Stimulated activated CD4-positive, alpha-beta T cell treated with anti-CD3 and anti-CD28 coated beads, TNF-alpha, amount 100 ng/mL, for 4 hours (primary cell): Measurements from ENCODE around the gene SNRPA.
"Not testable (repeated sequence)": the region's sequence is repeated elsewhere in the genome, so short reads cannot be mapped to it uniquely, and the experiment has no call there.

Experiments used
- DNase-seq, 3 experiments: peaks; one replicate each; pipeline ENCODE4 v3.0.0-alpha.2; 2020; ENCODE audit warnings: low read depth in 3 of 3

The SNRPA gene

DNA sequence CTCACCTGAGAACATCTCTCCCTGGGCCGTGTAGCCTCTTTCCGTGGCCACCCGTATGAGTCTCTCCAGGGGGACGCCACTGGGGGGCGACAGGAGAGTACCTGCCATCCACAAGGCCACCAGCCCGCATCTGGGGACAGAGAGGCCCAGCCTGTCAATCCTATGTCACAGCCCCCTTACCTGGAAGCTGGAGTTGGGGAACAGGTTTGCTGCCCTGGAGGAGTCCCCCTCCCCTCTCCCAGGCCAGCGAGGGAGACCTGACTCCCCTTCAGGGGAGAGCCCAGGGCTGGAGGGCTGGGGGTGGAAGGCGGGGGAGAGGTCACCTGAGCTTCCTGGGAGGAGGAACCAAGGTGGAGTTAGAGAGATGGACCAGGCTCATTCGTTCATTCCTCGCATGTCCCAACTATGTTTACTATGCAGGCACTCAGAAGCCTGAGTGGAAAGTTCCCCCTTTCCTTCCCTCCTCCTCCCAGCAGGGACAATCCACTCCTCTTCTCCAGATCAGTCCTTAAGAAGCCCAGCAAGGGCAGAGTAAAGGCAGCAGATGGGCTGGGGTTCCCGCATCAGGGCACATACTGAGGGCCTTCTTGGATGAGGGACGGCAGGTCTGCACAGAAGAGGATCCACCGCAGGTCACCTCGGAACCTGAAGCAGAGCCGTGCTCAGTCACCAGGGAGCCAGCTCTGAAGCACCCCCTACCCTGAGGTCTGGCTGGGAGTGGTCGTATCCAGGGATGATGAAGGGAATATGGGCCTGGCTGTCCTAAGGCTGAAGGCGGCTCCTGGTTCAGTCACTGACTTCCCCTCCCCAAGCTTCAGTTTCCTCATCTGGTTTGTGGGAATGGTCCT is 6.2 kb upstream of the SNRPA start:
- no peak for DNase-seq

DNA sequence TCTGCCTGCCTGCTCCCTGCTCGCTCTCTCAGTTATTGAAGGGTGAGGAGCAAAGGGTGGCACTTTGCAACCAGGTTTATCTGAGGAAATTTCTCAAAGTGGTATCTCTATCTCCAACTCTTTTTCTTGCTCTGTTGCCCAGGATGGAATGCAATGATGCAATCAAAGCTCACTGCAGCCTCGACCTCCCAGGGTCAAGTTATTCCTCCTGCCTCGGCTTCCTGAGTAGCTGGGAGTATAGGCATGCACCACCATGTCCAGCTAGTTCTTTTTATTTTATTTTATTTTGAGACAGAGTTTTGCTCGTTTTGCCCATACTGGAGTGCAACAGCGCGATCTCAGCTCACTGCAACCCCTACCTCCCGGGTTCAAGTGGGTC is 5.6 kb upstream of the SNRPA start:
- DNase-seq, result no peak

DNA sequence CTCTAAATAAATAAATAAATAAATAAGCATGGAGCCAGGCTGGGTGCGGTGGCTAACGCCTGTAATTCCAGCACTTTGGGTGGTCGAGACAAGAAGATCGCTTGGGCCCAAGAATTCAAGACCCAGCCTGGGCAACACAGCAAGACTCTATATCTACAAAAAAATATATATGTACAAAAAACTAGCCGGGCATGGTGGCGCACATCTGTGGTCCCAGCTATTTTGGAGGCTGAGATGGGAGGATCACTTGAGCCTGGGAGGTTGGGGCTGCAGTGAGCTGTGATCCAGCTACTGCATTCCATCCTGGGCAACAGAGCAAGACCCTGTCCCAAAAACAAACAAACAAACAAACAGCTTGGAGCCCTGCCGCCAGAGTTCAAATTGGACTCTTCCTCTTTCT is 3.5 kb upstream of the SNRPA start:
- DNase-seq, result no peak

DNA sequence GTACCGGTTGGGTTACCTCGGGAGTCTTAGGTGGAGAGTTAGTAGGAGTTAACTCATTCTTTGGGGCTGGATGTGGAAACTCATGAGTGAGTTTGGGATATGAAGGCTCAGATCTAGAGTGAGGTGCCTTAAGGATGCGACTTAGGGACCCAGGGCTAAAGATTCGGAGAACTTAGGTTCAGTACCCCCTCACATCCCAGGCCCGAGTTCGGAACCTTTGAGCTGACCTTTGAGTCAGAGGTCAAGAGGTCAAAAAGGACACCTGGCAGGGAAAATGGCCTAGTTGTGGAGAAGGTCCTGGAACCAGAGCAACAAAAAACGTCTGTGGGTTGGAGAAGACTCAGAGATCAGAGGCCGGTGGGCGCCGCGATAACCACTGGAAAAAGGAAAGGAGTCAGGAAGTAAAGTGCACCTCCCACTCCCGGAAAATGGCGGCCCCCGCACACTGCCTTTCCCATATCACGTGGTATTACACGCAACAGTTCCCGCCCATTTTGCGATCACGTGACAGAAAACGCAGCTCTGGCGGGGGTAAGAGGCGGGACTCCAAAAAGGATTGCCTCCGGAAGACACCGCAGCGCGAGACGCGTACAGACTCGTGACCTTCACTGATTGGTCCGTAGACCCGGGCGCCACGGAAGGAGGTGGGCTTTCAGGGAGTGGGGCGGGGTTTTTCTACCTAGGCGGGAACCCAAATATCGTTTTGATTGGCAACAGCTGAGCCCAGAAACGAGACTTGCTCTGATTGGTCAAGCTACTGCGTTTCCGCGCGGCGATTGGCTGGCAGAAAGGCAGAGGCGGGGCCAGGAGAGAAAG is 737 bp upstream of the SNRPA start, which contains the start of gene ACTMAP:
Gene ACTMAP (minus strand): TSS at position 420 of the 816 bp plus-strand sequence. CDS start 674 bp downstream, outside the sequence.
- DNase-seq, result peak; percentile 92 to 99 (median 98)

DNA sequence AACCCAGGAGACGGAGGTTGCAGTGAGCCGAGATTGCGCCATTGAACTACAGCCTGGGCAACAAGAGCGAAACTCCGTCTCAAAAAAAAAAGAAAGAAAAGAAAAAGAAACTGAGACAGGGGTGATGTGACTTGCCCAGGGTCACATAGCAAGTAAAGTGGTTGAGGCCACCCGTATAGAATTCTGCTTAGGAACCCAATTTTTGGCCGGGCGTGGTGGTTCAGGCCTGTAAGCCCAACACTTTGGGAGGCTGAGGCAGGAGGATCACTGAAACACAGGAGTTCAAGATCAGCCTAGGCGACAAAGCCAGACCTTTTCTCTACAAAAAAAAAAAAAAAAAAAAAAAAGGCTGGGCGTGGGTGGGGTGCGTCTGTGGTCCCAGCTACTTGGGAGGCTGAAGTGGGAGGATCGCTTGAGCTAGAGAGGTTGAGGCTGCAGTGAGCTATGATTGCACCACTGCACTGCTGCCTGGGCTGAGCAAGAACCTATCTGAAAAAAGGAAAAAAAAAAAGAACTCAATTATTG is 1.3 kb downstream of the SNRPA start:
- no peak for DNase-seq

DNA sequence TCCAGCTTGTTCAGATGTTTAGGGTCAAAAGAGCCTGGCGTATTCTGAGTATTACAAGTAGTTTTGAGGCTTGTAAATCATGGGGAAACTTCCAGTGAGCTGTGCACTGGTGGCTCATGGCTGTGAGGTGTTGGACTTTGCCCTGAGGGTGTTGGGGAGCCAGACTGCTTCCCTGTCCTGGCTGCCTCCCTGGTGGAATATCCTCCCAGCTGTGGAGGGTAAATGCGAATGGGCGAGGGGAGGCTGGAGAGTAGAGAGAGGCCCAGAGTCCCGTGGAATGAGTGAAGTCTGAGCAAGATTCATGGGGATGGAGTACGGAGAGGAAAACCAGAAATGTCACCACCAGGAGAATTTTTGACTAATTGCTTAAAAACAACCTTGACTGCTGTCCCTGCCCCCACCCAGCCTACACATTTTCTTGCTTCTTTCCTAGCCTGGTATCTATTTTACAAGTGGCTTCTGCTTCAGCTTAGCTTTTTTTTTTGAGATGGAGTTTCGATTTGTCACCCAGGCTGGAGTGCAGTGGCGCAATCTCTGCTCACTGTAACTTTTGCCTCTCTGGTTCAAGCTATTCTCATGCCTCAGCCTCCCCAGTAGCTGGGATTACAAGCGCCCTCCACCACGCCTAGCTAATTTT is 3.7 kb downstream of the SNRPA start:
- DNase-seq, result no peak

DNA sequence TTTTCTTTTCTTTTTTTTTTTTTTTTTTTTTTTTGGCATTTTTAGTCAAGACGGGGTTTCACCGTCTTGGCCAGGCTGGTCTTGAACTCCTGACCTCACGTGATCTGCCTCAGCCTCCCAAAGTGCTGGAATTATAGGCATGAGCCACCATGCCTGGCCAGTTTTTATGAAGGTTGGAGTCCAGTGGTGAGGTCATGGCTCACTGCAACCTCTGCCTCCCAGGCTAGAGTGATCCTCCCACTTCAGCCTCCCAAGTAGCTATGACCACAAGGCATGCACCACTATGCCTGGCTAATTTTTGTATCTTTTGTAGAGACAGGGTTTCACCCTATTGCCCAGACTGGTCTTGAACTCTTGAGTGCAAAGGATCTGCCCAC is 4.2 kb downstream of the SNRPA start:
- no peak for DNase-seq

DNA sequence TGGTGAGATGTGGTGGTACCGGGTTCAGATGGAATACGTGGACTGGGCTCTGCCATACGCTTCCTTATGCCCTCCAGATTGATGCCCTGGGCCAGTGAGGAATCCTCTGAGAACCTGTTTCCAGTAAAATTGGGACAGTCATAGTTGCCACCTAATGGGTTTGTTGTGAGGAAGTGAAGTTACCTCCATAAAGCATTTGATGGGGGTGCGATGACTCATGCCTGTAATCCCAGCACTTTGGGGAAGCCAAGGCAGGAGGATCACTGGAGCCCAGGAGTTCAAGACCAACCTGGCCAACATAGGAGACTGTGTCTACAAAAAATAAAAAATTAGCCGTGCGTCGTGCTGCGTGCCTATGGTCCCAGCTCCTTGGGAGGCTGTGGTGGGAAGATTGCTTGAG is 4.8 kb downstream of the SNRPA start:
- DNase-seq, result no peak

DNA sequence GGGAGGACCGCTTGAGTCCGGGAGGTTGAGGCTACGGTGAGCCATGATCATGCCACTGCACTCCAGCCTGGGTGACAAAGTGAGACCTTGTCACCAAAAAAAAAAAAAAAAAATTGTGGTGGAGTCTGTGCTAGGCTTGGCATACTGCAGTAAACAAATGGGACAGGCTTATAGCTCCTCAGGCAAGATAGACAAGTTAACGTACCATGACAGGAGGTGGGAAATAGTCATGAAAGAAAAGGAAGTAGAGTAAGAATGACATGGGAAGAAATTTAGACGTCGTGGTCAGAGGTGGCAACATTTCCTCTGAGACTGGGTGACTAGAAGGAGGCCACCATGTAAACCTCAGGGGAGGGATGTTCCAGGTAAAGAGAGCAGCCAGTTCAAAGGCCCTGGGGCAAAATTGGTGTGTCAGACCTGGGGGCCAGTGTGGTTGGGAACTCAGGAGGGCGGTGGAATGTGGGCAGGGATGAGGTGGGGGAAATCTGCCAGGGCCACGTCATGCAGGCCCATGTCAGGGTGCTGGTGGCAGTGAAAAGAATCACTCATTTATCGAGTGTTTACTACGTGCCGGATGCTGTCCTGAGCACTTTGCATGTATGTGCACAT is 5.6 kb downstream of the SNRPA start:
- no peak for DNase-seq

DNA sequence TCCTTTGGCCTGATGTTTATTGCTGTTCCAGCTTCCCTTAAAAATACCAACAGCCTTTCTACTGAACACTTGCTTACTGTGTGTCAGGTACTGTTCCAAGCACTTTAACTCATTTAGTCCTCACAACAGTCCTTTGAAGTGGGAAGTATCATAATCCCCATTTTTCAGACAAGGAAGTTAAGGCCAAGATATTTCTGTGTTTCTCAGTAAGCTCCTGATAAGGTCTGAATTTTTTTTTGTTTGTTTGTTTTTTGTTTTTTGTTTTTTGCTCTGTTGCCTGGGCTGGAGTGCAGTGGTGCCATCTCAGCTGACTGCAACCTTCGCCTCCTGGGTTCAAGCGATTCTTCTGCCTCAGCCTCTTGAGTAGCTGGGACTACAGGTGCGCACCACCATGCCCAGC is 7.5 kb downstream of the SNRPA start:
- DNase-seq, result no peak

DNA sequence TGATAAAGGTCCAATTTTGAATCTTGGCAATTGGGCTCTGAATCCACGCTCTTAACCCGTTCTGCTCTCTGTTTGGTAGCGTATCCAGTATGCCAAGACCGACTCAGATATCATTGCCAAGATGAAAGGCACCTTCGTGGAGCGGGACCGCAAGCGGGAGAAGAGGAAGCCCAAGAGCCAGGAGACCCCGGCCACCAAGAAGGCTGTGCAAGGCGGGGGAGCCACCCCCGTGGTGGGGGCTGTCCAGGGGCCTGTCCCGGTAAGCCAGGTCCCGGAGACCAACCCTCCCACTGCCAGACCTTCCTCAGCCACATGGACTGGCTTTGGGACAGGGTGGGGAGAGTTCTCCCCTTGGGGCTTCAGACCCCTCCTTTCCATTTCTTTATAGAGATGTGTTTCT is 8.3 kb downstream of the SNRPA start:
- DNase-seq, result no peak

DNA sequence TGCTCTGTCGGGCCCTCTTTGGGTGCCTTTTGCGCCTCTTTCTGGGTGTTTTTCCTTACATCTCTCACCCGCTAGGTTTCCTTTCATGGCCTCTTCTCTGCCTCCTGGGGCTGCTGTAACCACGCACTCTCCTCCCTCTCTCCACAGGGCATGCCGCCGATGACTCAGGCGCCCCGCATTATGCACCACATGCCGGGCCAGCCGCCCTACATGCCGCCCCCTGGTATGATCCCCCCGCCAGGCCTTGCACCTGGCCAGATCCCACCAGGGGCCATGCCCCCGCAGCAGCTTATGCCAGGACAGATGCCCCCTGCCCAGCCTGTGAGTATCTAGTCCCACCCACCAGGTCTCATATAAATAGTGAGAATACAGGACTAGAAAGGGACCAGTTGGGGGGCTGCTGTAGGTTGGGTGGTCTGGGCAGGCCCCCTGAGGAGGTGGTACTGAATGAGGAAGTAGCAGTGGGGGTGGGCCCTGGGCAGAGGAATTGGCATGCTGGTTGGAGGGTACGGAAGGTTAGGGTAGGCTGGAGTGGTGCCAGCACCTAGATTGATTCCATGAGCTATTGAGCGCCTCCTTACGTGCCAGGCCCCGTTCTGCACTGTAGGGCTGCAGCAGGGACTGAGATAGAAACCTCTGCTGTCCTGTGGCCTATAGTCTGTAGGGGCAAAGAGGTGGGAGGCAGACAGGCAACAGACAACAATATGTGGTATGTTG is 11.9 kb downstream of the SNRPA start:
- no peak for DNase-seq

DNA sequence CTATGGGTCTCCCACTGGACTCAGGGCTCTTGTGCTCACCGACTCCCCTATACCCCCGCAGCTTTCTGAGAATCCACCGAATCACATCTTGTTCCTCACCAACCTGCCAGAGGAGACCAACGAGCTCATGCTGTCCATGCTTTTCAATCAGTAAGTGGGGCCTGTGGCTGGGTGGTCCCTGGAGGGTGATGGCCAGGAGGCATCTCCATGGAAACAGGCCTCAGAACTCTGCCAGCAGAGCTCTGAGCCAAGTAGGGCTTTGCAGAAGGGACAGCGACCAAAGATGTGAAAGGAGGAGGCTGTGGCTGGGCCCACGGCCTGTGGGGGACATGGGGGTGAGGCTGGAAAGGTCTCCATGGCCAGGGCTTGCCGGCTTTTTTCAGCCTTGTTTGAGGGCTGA is 12.5 kb downstream of the SNRPA start:
- no peak for DNase-seq

DNA sequence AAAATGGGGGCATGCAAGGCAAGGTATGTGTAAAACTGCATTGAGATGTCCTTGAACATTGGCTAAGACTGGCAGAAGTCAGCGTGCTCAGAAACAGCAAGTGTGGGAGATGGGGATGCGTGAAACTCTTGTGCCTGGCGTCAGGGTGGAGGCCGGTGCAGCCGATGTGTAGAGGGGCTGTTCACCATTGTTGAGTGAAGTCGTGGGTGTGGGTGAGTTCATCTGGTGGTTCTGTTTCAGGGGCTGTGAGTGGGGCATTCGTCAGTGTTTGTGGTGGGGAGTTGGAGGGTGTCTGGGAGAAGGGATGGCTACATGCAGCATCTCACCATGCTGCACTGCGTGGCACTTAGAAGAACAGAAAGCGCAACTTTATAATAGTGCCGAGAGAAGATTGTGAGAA is 13.0 kb downstream of the SNRPA start:
- no peak for DNase-seq

DNA sequence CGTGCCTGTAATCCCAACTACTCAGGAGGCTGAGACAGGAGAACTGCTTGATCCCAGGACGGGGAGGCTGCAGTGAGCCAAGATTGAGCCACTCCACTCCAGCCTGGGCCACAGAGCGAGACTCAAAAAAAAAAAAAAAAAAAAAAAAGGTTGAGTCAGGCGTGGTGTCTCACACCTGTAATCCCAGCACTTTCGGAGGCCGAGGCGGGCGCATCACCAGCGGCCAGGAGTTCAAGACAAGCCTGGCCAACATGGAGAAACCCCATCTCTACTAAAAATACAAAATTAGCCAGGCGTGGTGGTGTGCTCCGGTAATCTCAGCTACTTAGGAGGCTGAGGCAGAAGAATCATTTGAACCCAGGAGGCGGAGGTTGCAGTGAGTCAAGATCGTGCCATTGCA is 15.4 kb downstream of the SNRPA start:
- not testable (repeated sequence) for DNase-seq

DNA sequence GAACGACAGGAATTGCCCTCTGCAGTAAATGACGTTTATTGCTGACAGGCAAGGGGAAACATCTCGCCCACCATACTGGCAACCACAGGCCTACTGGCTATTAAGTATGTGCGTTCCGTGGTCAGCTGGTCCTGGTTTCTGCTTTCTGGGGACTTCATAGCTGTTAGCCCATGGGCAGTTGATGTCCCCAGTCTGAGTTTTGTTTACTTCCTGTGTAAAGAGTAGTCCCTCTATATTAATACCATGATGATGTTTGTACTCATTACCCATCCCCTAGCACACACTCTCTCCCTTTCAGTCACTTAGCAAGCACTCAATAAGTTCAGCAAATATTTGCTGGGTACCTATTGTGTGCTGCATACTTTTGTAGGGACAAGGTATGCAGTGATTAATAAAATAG is 17.9 kb downstream of the SNRPA start:
- DNase-seq, result no peak

DNA sequence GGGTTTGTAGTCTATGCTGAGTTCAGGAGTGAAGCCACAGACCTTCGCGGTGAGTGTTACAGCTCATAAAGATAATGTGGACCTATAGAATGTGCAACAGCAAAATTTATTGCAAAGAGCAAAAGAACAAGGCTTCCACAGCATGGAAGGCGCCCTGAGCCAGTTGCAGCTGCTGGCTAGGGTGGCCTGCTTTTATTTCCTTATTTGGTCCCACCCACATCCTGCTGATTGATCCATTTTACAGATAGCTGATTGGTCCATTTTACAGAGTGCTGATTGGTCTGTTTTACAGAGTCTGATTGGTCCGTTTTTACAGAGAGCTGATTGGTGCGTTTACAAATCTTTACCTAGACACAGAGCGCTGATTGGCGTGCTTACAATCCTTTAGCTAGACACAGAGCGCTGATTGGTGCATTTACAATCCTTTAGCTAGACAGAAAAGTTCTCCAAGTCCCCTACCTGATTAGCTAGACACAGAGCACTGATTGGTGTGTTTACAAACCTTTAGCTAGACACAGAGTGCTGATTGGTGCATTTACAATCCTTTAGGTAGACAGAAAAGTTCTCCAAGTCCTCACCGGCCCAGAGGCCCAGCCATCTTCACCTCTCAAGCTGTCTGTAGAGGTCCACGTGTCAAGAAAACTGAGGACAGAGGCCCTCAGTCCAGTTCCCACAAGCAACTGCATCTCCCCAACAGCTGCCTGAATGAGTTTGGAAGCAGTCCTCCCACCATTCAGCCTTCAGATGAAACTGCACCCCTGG is 20.3 kb downstream of the SNRPA start:
- not testable (repeated sequence) for DNase-seq

DNA sequence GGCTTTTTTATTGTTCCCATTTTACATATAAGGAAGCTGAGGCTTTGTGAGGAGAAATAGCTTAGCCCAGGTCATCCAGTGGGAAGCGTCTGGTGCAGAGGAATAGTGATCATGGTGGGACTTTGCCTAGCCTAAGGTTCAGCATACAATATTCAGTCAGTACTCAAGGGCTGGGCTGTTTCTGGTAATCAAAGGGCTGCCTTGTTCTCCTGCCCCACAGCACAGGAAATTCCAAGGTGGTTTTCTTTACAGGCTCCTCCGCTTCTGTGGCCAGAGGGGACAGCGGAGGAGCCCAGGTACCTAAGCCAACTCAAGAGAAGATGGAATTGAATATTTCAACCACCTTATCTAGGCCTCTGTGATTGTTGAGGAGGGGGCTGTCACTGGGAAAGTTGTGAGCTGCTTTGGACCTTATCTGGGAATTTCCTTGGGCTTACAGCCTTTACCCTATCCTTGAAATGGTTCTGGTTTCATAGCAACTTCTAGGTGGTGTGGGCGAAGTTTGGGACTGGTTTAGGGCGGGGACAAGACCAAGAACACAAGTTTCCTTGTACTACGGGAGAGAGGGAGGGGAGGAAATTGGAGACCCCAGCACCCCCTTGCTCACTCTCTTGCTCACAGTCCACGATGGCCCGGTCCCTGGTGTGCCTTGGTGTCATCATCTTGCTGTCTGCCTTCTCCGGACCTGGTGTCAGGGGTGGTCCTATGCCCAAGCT is 24.1 kb downstream of the SNRPA start, which contains the start of gene MIA:
Gene MIA (plus strand): TSS at position 606 of the 716 bp plus-strand sequence. CDS start 22 bp downstream, at position 628.
- DNase-seq, result no peak

DNA sequence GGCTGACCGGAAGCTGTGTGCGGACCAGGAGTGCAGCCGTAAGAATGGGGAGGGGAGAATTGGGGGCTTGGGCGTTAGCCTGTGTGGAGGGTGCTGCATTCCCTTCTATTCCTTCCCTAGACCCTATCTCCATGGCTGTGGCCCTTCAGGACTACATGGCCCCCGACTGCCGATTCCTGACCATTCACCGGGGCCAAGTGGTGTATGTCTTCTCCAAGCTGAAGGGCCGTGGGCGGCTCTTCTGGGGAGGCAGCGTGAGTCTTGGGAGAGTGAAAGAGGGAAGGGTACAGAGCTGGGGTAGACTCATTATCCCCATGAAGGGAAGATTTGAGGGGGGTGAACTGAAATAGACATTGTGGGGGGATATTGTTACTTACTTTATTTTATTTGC is 24.6 kb downstream of the SNRPA start:
- DNase-seq, result no peak

DNA sequence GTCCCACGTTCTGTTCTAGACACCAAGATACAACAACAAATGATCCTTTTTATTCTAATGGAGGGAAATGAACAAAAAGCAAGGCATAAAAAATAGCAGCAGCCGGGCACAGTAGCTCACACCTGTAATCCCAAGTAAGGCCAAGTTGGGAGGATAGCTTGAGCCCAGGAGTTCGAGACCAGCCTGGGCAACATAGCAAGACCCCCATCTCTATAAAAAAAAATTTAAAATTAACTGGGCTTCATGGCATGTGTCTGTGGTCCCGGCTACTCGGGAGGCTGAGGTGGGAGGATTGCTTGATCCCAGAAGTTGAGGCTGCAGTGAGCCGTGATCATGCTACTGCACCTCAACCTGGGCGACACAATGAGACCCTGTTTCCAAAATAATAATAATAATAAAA is 25.4 kb downstream of the SNRPA start:
- DNase-seq, result no peak
